BLaER1 treated with 17β-estradiol and CSF1 and Interleukin-3, amounts not matched to agents 10 nM and 100 nM (cell line): ENCODE measurements around the gene ERVMER34-1.

Experiments
- H3K27ac ChIP-seq, 11 experiments: shearing (Covaris generic); formaldehyde crosslinking; 2 replicates each; pipeline ENCODE4 v1.8.1; 2022
- H3K27me3 ChIP-seq, 11 experiments: shearing (Covaris generic); formaldehyde crosslinking; 2 replicates each; pipeline ENCODE4 v1.8.1; 2022
- H3K36me3 ChIP-seq, 11 experiments: shearing (Covaris generic); formaldehyde crosslinking; 2 replicates each; pipeline ENCODE4 v1.8.1; 2022
- H3K4me1 ChIP-seq, 10 experiments: shearing (Covaris generic); formaldehyde crosslinking; 2 replicates each; pipeline ENCODE4 v1.8.1; 2022
- H3K4me2 ChIP-seq, 11 experiments: shearing (Covaris generic); formaldehyde crosslinking; 2 replicates each; pipeline ENCODE4 v1.8.1; 2022
- H3K4me3 ChIP-seq, 10 experiments: shearing (Covaris generic); formaldehyde crosslinking; 2 replicates each; pipeline ENCODE4 v1.8.1; 2022
- H3K9ac ChIP-seq, 11 experiments: shearing (Covaris generic); formaldehyde crosslinking; 2 replicates each; pipeline ENCODE4 v1.8.1; 2022
- H3K9me3 ChIP-seq, 11 experiments: shearing (Covaris generic); formaldehyde crosslinking; replicated peaks in 1 of 11; 2 replicates each; pipeline ENCODE4 v1.8.1; 2022
- H4K20me1 ChIP-seq, 11 experiments: shearing (Covaris generic); formaldehyde crosslinking; 2 replicates each; pipeline ENCODE4 v1.8.1; 2022
- Cebpa-rat ChIP-seq, 11 experiments: shearing (Covaris generic); IDR thresholded peaks; 2 replicates each; pipeline ENCODE4 v1.8.1; 2022

ERVMER34-1 gene

GRCh38 chr4:52760256-52760655 lies 9.0 kb upstream of the ERVMER34-1 start:
- Histone ChIP-seq H3K27ac (no peak overlapping the region), H3K4me3 (no peak overlapping the region), H3K9me3 (no peaks in the 10 kb centered on the region), H3K27me3 (no peaks in the 10 kb centered on the region), H4K20me1 (no peaks in the 10 kb centered on the region), H3K4me2 (no peak overlapping the region), H3K4me1 (peaks cover 0 to 9% (median 0%) of the 10 kb centered on the region in 10 experiments; a peak in 3 of 20 replicates), H3K36me3 (no peaks in the 10 kb centered on the region), H3K9ac (no peak overlapping the region)
- no peak for TF ChIP-seq Cebpa-rat (IDR thresholded peaks at IDR 0.05)

- no peak overlapping the region for H3K9ac ChIP-seq
- peak overlapping the region in 2 of 11 experiments; percentile 2 to 38; a peak in 3 of 22 replicates for H3K4me2 ChIP-seq
- H3K36me3 ChIP-seq, result no peaks in the 10 kb centered on the region
- no peak overlapping the region for H3K27ac ChIP-seq
- TF ChIP-seq Cebpa-rat (IDR thresholded peaks at IDR 0.05), result no peak
- H3K4me1 ChIP-seq, result peaks cover 0 to 13% (median 0%) of the 10 kb centered on the region in 10 experiments; a peak in 2 of 20 replicates
- H3K4me3 ChIP-seq, result no peak overlapping the region
- H3K27me3 ChIP-seq, result no peaks in the 10 kb centered on the region
- H3K9me3 ChIP-seq, result peaks cover 15 to 25% (median 23%) of the 10 kb centered on the region in 11 experiments
- H4K20me1 ChIP-seq, result no peaks in the 10 kb centered on the region
Measured at GRCh38 chr4:52755426-52755825, 4.2 kb upstream of the ERVMER34-1 start.

GRCh38 chr4:52752936-52753335 lies 1.7 kb upstream of the ERVMER34-1 start:
- Histone ChIP-seq H3K4me3 (no peak overlapping the region), H3K27me3 (no peaks in the 10 kb centered on the region), H4K20me1 (no peaks in the 10 kb centered on the region), H3K4me2 (no peak overlapping the region), H3K36me3 (no peaks in the 10 kb centered on the region), H3K27ac (no peak overlapping the region), H3K4me1 (peaks cover 0 to 13% (median 0%) of the 10 kb centered on the region in 10 experiments; a peak in 2 of 20 replicates), H3K9ac (no peak overlapping the region), H3K9me3 (peaks cover 19 to 37% (median 30%) of the 10 kb centered on the region in 11 experiments)
- no peak for TF ChIP-seq Cebpa-rat (IDR thresholded peaks at IDR 0.05)

- Histone ChIP-seq H3K4me3 (no peak overlapping the region), H3K27ac (no peak overlapping the region), H3K27me3 (no peaks in the 10 kb centered on the region), H3K9ac (no peak overlapping the region), H3K9me3 (peaks cover 19 to 37% (median 30%) of the 10 kb centered on the region in 11 experiments), H3K4me1 (peaks cover 0 to 13% (median 0%) of the 10 kb centered on the region in 10 experiments; a peak in 2 of 20 replicates), H3K4me2 (no peak overlapping the region), H3K36me3 (no peaks in the 10 kb centered on the region), H4K20me1 (no peaks in the 10 kb centered on the region)
- no peak for TF ChIP-seq Cebpa-rat (IDR thresholded peaks at IDR 0.05)
Measured at GRCh38 chr4:52751487-52751911, 274 bp upstream of the ERVMER34-1 start.

GRCh38 chr4:52750213-52750612 lies 1.0 kb downstream of the ERVMER34-1 start:
- Histone ChIP-seq H3K4me1 (peaks cover 0 to 3% (median 0%) of the 10 kb centered on the region in 10 experiments; a peak in 1 of 20 replicates), H4K20me1 (no peaks in the 10 kb centered on the region), H3K4me3 (no peak overlapping the region), H3K9me3 (peaks cover 19 to 37% (median 30%) of the 10 kb centered on the region in 11 experiments), H3K4me2 (no peak overlapping the region), H3K27me3 (no peaks in the 10 kb centered on the region), H3K9ac (no peak overlapping the region), H3K36me3 (no peaks in the 10 kb centered on the region), H3K27ac (no peak overlapping the region)
- peak; percentile 65 to 97 (median 84); a peak in 21 of 22 replicates for TF ChIP-seq Cebpa-rat (IDR thresholded peaks at IDR 0.05)

- no peak overlapping the region for H3K9ac ChIP-seq
- no peaks in the 10 kb centered on the region for H4K20me1 ChIP-seq
- no peak overlapping the region for H3K4me2 ChIP-seq
- H3K4me3 ChIP-seq, result no peak overlapping the region
- H3K36me3 ChIP-seq, result no peaks in the 10 kb centered on the region
- H3K9me3 ChIP-seq, result peaks cover 19 to 37% (median 30%) of the 10 kb centered on the region in 11 experiments
- H3K27ac ChIP-seq, result no peak overlapping the region
- no peaks in the 10 kb centered on the region for H3K4me1 ChIP-seq
- no peaks in the 10 kb centered on the region for H3K27me3 ChIP-seq
- TF ChIP-seq Cebpa-rat (IDR thresholded peaks at IDR 0.05), result no peak
Measured at GRCh38 chr4:52748432-52748831, 2.8 kb downstream of the ERVMER34-1 start.

GRCh38 chr4:52744588-52744987 lies 6.6 kb downstream of the ERVMER34-1 start:
- Histone ChIP-seq H3K4me1 (no peaks in the 10 kb centered on the region), H3K27me3 (no peaks in the 10 kb centered on the region), H3K4me3 (no peak overlapping the region), H3K27ac (no peak overlapping the region), H3K36me3 (no peaks in the 10 kb centered on the region), H3K9ac (no peak overlapping the region), H3K9me3 (peaks cover 0 to 5% (median 0%) of the 10 kb centered on the region in 11 experiments; a peak in 2 of 22 replicates), H4K20me1 (no peaks in the 10 kb centered on the region), H3K4me2 (no peak overlapping the region)
- TF ChIP-seq Cebpa-rat (IDR thresholded peaks at IDR 0.05), result peak in 5 of 11 experiments; percentile 11 to 49 (median 37); a peak in 3 of 22 replicates

- Histone ChIP-seq H3K9ac (no peak overlapping the region), H3K9me3 (no peaks in the 10 kb centered on the region), H3K4me1 (no peaks in the 10 kb centered on the region), H4K20me1 (no peaks in the 10 kb centered on the region), H3K27ac (no peak overlapping the region), H3K27me3 (no peaks in the 10 kb centered on the region), H3K36me3 (no peaks in the 10 kb centered on the region), H3K4me2 (no peak overlapping the region), H3K4me3 (no peak overlapping the region)
- no peak for TF ChIP-seq Cebpa-rat (IDR thresholded peaks at IDR 0.05)
Measured at GRCh38 chr4:52743444-52744019, 7.7 kb downstream of the ERVMER34-1 start.

GRCh38 chr4:52729586-52729985 lies 21.6 kb downstream of the ERVMER34-1 start:
- Histone ChIP-seq H3K9me3 (no peaks in the 10 kb centered on the region), H3K4me3 (no peak overlapping the region), H3K9ac (no peak overlapping the region), H3K36me3 (no peaks in the 10 kb centered on the region), H4K20me1 (no peaks in the 10 kb centered on the region), H3K4me1 (no peaks in the 10 kb centered on the region), H3K27ac (no peak overlapping the region), H3K4me2 (no peak overlapping the region), H3K27me3 (no peaks in the 10 kb centered on the region)
- no peak for TF ChIP-seq Cebpa-rat (IDR thresholded peaks at IDR 0.05)

GRCh38 chr4:52728691-52729240 lies 22.5 kb downstream of the ERVMER34-1 start:
- no peak for TF ChIP-seq Cebpa-rat (IDR thresholded peaks at IDR 0.05)
- no peak overlapping the region for H3K9ac ChIP-seq
- no peaks in the 10 kb centered on the region for H3K27me3 ChIP-seq
- H3K4me3 ChIP-seq, result no peak overlapping the region
- no peaks in the 10 kb centered on the region for H4K20me1 ChIP-seq
- no peaks in the 10 kb centered on the region for H3K36me3 ChIP-seq
- H3K9me3 ChIP-seq, result no peaks in the 10 kb centered on the region
- H3K4me2 ChIP-seq, result no peak overlapping the region
- no peaks in the 10 kb centered on the region for H3K4me1 ChIP-seq
- no peak overlapping the region for H3K27ac ChIP-seq
